ENCODE measurements around the gene ZRANB1.

- TF ChIP-seq CTCF (conservative IDR thresholded peaks at IDR 0.05; ENCODE audit: low read length) (no peak), EZH2phosphoT487 (IDR thresholded peaks at IDR 0.05; ENCODE audit: borderline replicate concordance, low read depth, low read length) (no peak)
Measured at GRCh38 chr10:124923684-124924083, 18.2 kb upstream of the ZRANB1 start.

Data from OCI-LY7 (cell line).